Tibial artery (tissue), 4 donors: ENCODE results near the gene PLA2G12A.

ENCODE experiments used
- DNase-seq, 2 donors: peaks; one replicate each; pipeline ENCODE4 v3.0.0-alpha.2; 2019
- H3K27ac ChIP-seq, 2 donors: fragments of 200-600 bp; sonication (generic) in 1 of 2; 1 replicate in 1 of 2; 2 replicates in 1 of 2; pipeline ENCODE4 v1.5.1; 2018 to 2019; ENCODE audit warnings: mild to moderate bottlenecking in 1 of 2
- H3K27me3 ChIP-seq, 2 donors: fragments of 200-600 bp; sonication (generic) in 1 of 2; one replicate each; pipeline versions ENCODE4 v1.5.1 to v1.6.0; 2016 to 2019
- H3K36me3 ChIP-seq, 3 donors: fragments of 200-600 bp; sonication (generic) in 2 of 3; one replicate each; pipeline ENCODE4 v1.5.1; 2016 to 2019; ENCODE audit warnings: mild to moderate bottlenecking in 2 of 3
- H3K4me1 ChIP-seq, 4 donors: fragments of 200-600 bp; sonication (generic) in 2 of 4; 1 replicate in 3 of 4; 2 replicates in 1 of 4; pipeline ENCODE4 v1.5.1; 2016 to 2019
- H3K4me3 ChIP-seq, 2 donors: fragments of 200-600 bp; sonication (generic) in 1 of 2; 1 replicate in 1 of 2; 2 replicates in 1 of 2; pipeline ENCODE4 v1.5.1; 2018 to 2019; ENCODE audit warnings: mild to moderate bottlenecking in 2 of 2
- H3K9me3 ChIP-seq, 3 donors: fragments of 200-600 bp; sonication (generic) in 1 of 3; one replicate each; pipeline ENCODE4 v1.5.1; 2016 to 2019
- intact Hi-C: fragments of 100-400 bp; cut with DNase I; formaldehyde crosslinking; loops from one replicate; pipeline ENCODE4 v1.15.0; 2023; ENCODE audit warnings: low total_unique reads
- TF ChIP-seq, protein P1 (sequence below), 2 experiments: fragments of 200-600 bp in 1 of 2; fragments of 450-650 bp in 1 of 2; IDR thresholded peaks; one replicate each; pipeline ENCODE4 v1.5.1; 2017 to 2019; ENCODE audit warnings: antibody characterized with exemption in 2 of 2, mild to moderate bottlenecking in 1 of 2, moderate library complexity in 1 of 2

PLA2G12A gene

GRCh38 chr4:109675181-109675580 lies 54.7 kb downstream of the PLA2G12A start:
- Histone ChIP-seq H3K27me3 (no peaks in the 10 kb centered on the region), H3K9me3 (peaks cover 0 to 2% (median 0%) of the 10 kb centered on the region in 3 donors), H3K27ac (no peak overlapping the region), H3K4me1 (no peaks in the 10 kb centered on the region), H3K36me3 (no peaks in the 10 kb centered on the region), H3K4me3 (no peak overlapping the region)
- intact Hi-C loops: no loop called here
- no peak for DNase-seq
- TF ChIP-seq, protein P1, sequence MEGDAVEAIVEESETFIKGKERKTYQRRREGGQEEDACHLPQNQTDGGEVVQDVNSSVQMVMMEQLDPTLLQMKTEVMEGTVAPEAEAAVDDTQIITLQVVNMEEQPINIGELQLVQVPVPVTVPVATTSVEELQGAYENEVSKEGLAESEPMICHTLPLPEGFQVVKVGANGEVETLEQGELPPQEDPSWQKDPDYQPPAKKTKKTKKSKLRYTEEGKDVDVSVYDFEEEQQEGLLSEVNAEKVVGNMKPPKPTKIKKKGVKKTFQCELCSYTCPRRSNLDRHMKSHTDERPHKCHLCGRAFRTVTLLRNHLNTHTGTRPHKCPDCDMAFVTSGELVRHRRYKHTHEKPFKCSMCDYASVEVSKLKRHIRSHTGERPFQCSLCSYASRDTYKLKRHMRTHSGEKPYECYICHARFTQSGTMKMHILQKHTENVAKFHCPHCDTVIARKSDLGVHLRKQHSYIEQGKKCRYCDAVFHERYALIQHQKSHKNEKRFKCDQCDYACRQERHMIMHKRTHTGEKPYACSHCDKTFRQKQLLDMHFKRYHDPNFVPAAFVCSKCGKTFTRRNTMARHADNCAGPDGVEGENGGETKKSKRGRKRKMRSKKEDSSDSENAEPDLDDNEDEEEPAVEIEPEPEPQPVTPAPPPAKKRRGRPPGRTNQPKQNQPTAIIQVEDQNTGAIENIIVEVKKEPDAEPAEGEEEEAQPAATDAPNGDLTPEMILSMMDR (IDR thresholded peaks at IDR 0.05): no peak

GRCh38 chr4:109673303-109673702 lies 56.6 kb downstream of the PLA2G12A start:
- Histone ChIP-seq H3K27me3 (no peaks in the 10 kb centered on the region), H3K9me3 (peaks cover 0 to 2% (median 0%) of the 10 kb centered on the region in 3 donors), H3K27ac (no peak overlapping the region), H3K4me1 (no peaks in the 10 kb centered on the region), H3K36me3 (no peaks in the 10 kb centered on the region), H3K4me3 (no peak overlapping the region)
- TF ChIP-seq, protein P1 (IDR thresholded peaks at IDR 0.05): no peak
- DNase-seq: no peak
- intact Hi-C loops: no loop called here

GRCh38 chr4:109672169-109672930 lies 57.5 kb downstream of the PLA2G12A start:
- TF ChIP-seq, protein P1 (IDR thresholded peaks at IDR 0.05): no peak
- no peaks in the 10 kb centered on the region for H3K36me3 ChIP-seq
- H3K9me3 ChIP-seq: peaks cover 0 to 2% (median 0%) of the 10 kb centered on the region in 3 donors
- no peak for DNase-seq
- H3K4me1 ChIP-seq: no peaks in the 10 kb centered on the region
- no peaks in the 10 kb centered on the region for H3K27me3 ChIP-seq
- no peak overlapping the region for H3K4me3 ChIP-seq
- no peak overlapping the region for H3K27ac ChIP-seq
- intact Hi-C loops: no loop called here

DNA sequence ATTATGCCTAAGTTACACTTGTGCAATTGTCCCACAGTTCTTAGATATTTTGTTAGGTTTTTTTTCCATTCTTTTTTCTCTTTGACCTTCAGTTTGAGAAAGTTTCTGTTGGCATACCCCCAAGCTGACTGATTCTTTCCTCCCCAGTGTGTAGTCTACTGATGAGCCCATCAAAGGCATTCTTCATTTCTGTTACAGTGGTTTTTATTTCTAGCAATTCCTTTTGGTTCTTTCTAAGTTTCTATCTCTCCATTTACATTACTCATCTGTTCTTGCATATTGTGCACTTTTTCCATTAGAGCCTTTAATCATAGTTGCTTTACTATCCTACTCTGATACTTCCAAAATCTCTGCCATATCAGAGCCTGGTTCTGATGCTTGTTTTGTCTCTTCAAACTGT lies 58.5 kb downstream of the PLA2G12A start:
- no peak overlapping the region for H3K27ac ChIP-seq
- intact Hi-C loops: no loop called here

GRCh38 chr4:109665783-109666485 lies 63.9 kb downstream of the PLA2G12A start:
- H3K36me3 ChIP-seq: no peaks in the 10 kb centered on the region
- H3K4me1 ChIP-seq: no peaks in the 10 kb centered on the region
- TF ChIP-seq, protein P1 (IDR thresholded peaks at IDR 0.05): no peak
- intact Hi-C loops: no loop called here
- no peak for DNase-seq
- H3K27me3 ChIP-seq: no peaks in the 10 kb centered on the region
- H3K27ac ChIP-seq: no peak overlapping the region
- no peaks in the 10 kb centered on the region for H3K9me3 ChIP-seq
- H3K4me3 ChIP-seq: no peak overlapping the region

More for the DNA sequence above, 58.5 kb downstream of the PLA2G12A start:
- no peak for DNase-seq
- Histone ChIP-seq H3K36me3 (no peaks in the 10 kb centered on the region), H3K9me3 (peaks cover 0 to 2% (median 0%) of the 10 kb centered on the region in 3 donors), H3K27me3 (no peaks in the 10 kb centered on the region), H3K4me3 (no peak overlapping the region), H3K4me1 (no peaks in the 10 kb centered on the region)
- TF ChIP-seq, protein P1 (IDR thresholded peaks at IDR 0.05): no peak
